HAP-1 (cell line): ENCODE results near the gene SHC1.

ENCODE experiments used
- DNase-seq, 2 experiments: peaks; one replicate each; pipeline ENCODE4 v3.0.0-alpha.2; 2016 to 2020; ENCODE audit warnings: low spot score in 2 of 2
- H3K27me3 ChIP-seq: fragments of 250-450 bp; sonication (Bioruptor Pico); 2 replicates; pipeline ENCODE4 v1.5.1; 2020; ENCODE audit warnings: low read depth, mild to moderate bottlenecking, moderate library complexity
- H3K36me3 ChIP-seq: fragments of 250-450 bp; sonication (Bioruptor Pico); replicated peaks from 2 replicates; pipeline ENCODE4 v1.5.1; 2020; ENCODE audit warnings: mild to moderate bottlenecking
- H3K4me1 ChIP-seq: fragments of 250-450 bp; sonication (Bioruptor Pico); 2 replicates; pipeline ENCODE4 v1.5.1; 2020; ENCODE audit warnings: mild to moderate bottlenecking
- H3K4me3 ChIP-seq: fragments of 250-450 bp; sonication (Bioruptor Pico); 2 replicates; pipeline ENCODE4 v1.5.1; 2020; ENCODE audit warnings: mild to moderate bottlenecking, moderate library complexity
- H3K9me3 ChIP-seq: fragments of 250-450 bp; sonication (Bioruptor Pico); 2 replicates; pipeline ENCODE4 v1.5.1; 2020; ENCODE audit warnings: mild to moderate bottlenecking, moderate library complexity
- in situ Hi-C: fragments of 300-500 bp; cut with MboI; formaldehyde crosslinking; loops from 3 replicates; pipeline ENCODE4 v1.14.3; 2020; ENCODE audit warnings: low sequenced_read_pairs, inconsistent platforms, mixed read lengths

The SHC1 gene, protein sequence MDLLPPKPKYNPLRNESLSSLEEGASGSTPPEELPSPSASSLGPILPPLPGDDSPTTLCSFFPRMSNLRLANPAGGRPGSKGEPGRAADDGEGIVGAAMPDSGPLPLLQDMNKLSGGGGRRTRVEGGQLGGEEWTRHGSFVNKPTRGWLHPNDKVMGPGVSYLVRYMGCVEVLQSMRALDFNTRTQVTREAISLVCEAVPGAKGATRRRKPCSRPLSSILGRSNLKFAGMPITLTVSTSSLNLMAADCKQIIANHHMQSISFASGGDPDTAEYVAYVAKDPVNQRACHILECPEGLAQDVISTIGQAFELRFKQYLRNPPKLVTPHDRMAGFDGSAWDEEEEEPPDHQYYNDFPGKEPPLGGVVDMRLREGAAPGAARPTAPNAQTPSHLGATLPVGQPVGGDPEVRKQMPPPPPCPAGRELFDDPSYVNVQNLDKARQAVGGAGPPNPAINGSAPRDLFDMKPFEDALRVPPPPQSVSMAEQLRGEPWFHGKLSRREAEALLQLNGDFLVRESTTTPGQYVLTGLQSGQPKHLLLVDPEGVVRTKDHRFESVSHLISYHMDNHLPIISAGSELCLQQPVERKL

GRCh38 chr1:154970631-154971340, at the start of gene SHC1:
Gene SHC1, minus strand, starts transcription at chr1:154970747. Its CDS starts 221 bp downstream, at chr1:154970526.
- H3K9me3 ChIP-seq: no peaks in the 10 kb centered on the region
- in situ Hi-C loops: no loop called here
- peak; percentile 71 to 93 for DNase-seq
- peaks cover 25% of the 10 kb centered on the region for H3K36me3 ChIP-seq
- H3K4me3 ChIP-seq: peak within 1 kb of the TSS; percentile 9
- peaks cover 27% of the 10 kb centered on the region for H3K4me1 ChIP-seq
- no peaks in the 10 kb centered on the region for H3K27me3 ChIP-seq

DNA sequence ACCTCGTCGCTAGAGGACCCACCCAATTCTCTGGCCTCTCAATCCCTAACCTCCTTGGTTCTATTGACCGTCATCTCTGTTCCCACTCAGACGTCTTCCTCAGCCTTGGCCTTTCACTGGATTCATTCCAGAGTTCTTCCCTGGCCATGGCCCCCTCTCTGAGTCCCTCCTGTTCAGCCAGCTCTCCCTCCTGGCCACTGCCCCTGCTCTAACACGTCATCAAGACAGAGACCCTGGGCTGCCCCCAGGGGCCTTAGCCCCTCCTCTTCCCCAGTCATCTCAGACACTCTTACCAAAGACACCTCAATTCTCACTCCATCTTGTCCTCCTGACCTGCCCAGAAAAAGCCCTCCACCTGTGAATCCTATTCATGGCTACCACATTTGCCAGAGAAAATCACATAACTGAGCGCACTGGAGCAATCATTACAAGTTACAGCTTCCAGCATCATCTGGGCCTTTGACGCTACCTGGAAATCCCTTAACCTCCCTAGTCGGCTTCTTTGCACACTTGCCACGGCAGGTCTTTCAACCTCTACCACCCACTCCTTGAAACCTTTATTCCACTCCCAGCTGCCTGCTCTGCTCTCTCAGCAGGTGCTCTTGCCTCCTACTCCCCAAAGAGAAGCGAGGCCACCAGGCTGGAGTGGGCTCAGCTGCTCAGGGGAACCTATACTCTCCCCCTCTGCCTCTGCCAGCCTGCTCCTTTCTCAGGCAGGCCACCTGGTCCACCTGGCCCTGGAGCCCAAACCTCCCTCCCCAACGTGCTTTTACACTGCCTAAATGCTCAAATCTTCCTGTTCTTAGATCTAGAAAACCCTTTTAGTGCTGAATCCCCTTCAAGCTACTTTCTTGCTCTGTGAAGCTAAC, 49.1 kb upstream of the SHC1 start:
- Histone ChIP-seq H3K27me3 (no peaks in the 10 kb centered on the region), H3K9me3 (no peaks in the 10 kb centered on the region), H3K36me3 (peaks cover 22% of the 10 kb centered on the region), H3K4me1 (peaks cover 9% of the 10 kb centered on the region), H3K4me3 (no peak overlapping the region)
- no peak for DNase-seq
- in situ Hi-C loops: loop anchor here (10.0 kb wide), 1 partner anchor 65 kb away; no protein-coding TSS in a partner anchor

DNA sequence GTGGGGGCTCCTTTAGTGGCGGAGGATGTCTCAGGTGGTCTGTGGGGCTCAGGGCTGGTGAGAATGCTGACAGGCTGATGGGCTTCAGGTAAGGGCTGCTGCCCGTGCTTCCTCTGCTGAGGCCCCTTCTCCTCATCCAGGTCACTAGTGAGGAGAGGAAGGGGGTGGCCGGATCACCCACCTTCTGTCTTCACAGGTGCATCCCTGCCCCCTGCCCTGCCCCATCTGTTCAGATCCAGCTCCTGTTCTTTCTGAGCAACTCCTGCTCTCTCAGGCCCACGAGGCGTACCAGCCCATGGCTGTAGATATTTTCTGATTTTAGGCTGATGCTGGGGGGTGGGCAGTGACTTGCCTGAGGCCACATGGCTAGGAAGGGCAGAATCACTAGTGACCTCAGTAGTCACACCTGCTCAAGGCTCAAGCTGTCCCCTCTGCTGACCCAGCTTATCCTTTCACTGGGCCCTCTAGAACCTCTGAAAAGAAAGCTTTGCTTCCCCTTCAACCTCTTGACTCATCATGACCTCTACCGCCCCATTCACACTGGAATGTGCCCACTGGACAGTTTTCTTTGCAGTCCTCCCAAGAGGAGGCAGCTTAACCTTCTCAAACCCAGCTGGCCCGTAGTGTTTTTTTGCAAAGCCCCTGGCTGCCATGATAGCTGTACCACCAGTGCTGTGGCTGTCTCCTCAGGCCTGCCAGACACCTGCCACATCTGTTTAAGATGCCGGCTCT, 48.2 kb upstream of the SHC1 start:
- H3K4me1 ChIP-seq: peaks cover 9% of the 10 kb centered on the region
- H3K36me3 ChIP-seq: peaks cover 29% of the 10 kb centered on the region
- no peak for DNase-seq
- no peak overlapping the region for H3K4me3 ChIP-seq
- no peaks in the 10 kb centered on the region for H3K9me3 ChIP-seq
- H3K27me3 ChIP-seq: no peaks in the 10 kb centered on the region
- in situ Hi-C loops: no loop called here

GRCh38 chr1:155017946-155018316, 47.4 kb upstream of the SHC1 start:
- no peaks in the 10 kb centered on the region for H3K27me3 ChIP-seq
- peak overlapping the region; percentile 26; the same call in 1 of the 2 replicates for H3K4me3 ChIP-seq
- peaks cover 9% of the 10 kb centered on the region for H3K4me1 ChIP-seq
- peaks cover 29% of the 10 kb centered on the region for H3K36me3 ChIP-seq
- no peaks in the 10 kb centered on the region for H3K9me3 ChIP-seq
- in situ Hi-C loops: no loop called here
- no peak for DNase-seq

DNA sequence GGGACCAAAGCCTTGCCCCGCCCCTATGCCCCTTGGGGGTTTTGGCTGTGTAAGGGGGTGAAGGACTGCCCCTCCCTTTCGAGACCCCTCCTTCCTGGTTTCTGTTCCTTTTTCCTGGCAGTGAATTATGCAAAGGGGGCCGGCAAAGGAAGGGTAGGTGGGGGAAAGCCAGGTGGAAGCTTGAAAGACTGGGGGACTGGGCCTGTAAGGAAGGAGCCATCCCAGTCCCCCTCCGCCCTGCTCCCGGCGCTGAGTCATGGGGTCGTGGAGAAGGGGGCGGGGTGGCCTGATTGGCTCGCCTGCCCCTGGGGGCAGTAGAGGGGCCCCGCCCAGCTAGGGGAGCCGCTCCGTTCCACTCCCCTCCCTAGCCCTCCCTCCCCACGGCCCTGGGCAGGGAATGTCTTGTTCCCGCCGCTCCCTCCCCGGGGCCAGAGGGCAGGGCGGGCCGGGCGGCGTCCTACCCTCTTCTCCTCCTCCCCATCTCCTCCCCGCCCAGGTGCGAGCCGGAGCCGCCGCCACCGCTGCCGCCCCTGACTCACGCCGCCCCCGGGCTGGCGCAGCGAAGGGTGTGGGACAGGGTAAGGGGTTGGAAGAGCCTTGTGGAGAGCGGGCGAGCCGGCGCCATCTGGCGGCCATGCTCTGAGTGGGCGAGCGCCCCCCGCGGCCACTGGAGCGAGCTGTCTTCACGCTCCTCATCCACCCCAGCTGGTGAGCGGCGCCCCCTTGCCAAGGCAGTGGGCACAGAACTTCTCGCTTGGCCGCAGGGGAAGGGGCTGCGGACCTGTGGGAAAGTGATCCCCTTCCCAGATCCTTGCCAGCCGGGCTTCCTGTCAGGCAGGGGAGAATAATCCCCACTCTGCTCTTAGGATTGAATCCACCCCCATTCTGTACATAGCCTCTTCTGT, 46.7 kb upstream of the SHC1 start:
- peaks cover 9% of the 10 kb centered on the region for H3K4me1 ChIP-seq
- in situ Hi-C loops: no loop called here

DNA sequence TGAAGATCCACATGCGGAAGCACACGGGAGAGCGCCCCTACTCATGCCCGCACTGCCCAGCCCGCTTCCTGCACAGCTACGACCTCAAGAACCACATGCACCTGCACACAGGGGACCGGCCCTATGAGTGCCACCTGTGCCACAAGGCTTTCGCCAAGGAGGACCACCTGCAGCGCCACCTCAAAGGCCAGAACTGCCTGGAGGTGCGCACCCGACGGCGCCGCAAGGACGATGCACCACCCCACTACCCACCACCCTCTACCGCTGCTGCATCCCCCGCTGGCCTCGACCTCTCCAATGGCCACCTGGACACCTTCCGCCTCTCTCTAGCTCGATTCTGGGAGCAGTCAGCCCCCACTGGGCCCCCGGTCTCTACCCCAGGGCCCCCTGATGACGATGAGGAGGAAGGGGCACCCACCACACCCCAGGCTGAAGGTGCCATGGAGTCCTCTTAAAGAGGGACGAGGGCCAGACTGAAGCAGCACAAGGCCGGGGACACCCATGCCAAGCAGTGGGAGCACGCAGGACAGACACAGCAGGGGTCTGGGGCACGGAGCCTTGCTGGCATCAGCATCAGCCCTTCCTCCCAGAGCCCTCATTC, 45.8 kb upstream of the SHC1 start:
- DNase-seq: no peak
- H3K9me3 ChIP-seq: no peaks in the 10 kb centered on the region
- no peaks in the 10 kb centered on the region for H3K27me3 ChIP-seq
- no peak overlapping the region for H3K4me3 ChIP-seq
- H3K36me3 ChIP-seq: peaks cover 29% of the 10 kb centered on the region
- H3K4me1 ChIP-seq: peaks cover 13% of the 10 kb centered on the region
- in situ Hi-C loops: no loop called here

More for the DNA sequence above, 46.7 kb upstream of the SHC1 start:
- no peaks in the 10 kb centered on the region for H3K9me3 ChIP-seq
- peak; percentile 85 to 95 for DNase-seq
- peak overlapping the region; percentile 26 for H3K4me3 ChIP-seq
- peaks cover 29% of the 10 kb centered on the region for H3K36me3 ChIP-seq
- H3K27me3 ChIP-seq: no peaks in the 10 kb centered on the region

DNA sequence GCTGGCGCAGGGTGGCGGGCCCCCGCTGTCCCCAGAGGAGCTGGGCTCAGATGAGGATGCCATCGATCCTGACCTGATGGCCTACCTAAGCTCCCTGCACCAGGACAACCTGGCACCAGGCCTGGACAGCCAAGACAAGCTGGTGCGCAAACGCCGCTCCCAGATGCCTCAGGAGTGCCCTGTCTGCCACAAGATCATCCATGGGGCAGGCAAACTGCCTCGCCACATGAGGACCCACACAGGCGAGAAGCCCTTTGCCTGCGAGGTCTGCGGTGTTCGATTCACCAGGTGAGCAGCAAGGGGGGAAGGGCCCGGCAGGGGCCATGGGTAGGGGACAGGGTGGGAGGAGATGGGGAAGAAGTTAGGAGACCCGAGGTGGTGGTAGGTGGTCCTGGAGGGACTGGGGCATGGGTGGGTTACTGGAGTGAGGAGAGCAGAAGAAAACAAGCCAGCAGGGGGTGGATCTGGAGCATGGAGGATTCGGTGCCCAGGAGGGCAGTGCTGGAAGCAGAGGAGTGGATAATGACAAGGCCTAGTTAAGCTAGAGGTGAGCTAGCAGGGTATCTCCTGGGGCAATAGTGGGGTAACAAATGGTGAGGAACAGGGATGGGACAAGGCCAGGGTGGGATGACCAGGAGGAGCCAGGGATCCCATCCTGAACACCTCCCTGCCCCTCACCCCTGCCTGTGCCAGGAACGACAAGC, 45.1 kb upstream of the SHC1 start:
- DNase-seq: no peak
- Histone ChIP-seq H3K9me3 (no peaks in the 10 kb centered on the region), H3K27me3 (no peaks in the 10 kb centered on the region), H3K36me3 (peaks cover 29% of the 10 kb centered on the region), H3K4me3 (no peak overlapping the region), H3K4me1 (peaks cover 13% of the 10 kb centered on the region)
- in situ Hi-C loops: no loop called here

DNA sequence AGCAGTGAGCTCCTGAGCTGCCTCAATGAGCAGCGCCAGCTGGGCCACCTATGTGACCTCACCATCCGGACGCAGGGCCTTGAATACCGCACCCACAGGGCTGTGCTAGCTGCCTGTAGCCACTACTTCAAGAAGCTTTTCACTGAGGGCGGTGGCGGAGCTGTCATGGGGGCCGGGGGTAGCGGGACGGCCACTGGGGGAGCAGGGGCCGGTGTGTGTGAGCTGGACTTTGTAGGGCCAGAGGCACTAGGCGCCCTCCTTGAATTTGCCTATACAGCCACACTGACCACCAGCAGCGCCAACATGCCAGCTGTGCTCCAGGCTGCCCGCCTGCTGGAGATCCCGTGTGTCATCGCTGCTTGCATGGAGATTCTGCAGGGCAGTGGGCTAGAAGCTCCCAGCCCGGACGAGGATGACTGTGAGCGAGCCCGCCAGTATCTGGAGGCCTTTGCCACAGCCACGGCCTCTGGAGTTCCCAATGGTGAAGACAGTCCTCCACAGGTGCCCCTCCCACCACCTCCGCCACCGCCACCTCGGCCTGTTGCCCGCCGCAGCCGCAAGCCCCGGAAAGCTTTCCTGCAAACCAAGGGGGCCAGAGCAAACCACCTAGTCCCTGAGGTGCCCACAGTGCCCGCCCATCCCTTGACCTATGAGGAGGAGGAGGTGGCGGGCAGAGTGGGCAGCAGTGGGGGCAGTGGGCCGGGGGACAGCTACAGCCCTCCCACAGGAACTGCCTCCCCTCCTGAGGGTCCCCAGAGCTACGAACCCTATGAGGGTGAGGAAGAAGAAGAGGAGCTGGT, 44.4 kb upstream of the SHC1 start:
- Histone ChIP-seq H3K4me1 (peaks cover 13% of the 10 kb centered on the region), H3K27me3 (no peaks in the 10 kb centered on the region), H3K36me3 (peaks cover 29% of the 10 kb centered on the region), H3K4me3 (no peak overlapping the region), H3K9me3 (no peaks in the 10 kb centered on the region)
- in situ Hi-C loops: no loop called here
- no peak for DNase-seq

GRCh38 chr1:155013632-155014031, 43.1 kb upstream of the SHC1 start:
- peaks cover 29% of the 10 kb centered on the region for H3K36me3 ChIP-seq
- no peaks in the 10 kb centered on the region for H3K27me3 ChIP-seq
- in situ Hi-C loops: no loop called here
- H3K4me3 ChIP-seq: no peak overlapping the region
- peaks cover 13% of the 10 kb centered on the region for H3K4me1 ChIP-seq
- DNase-seq: no peak
- no peaks in the 10 kb centered on the region for H3K9me3 ChIP-seq

GRCh38 chr1:155012776-155013602, 42.4 kb upstream of the SHC1 start:
- no peaks in the 10 kb centered on the region for H3K27me3 ChIP-seq
- H3K36me3 ChIP-seq: peaks cover 29% of the 10 kb centered on the region
- no peaks in the 10 kb centered on the region for H3K9me3 ChIP-seq
- in situ Hi-C loops: no loop called here
- no peak overlapping the region for H3K4me3 ChIP-seq
- DNase-seq: no peak
- peaks cover 13% of the 10 kb centered on the region for H3K4me1 ChIP-seq
